OCI-LY1 (cell line): Measurements from ENCODE around the gene PCBP3.

Source experiments
- H2AFZ ChIP-seq: fragments of 200-600 bp; sonication (generic), shearing (Covaris generic); 2 replicates; pipeline ENCODE4 v1.6.0; 2014; ENCODE audit warnings: antibody characterized with exemption, mild to moderate bottlenecking, low read length
- H3F3A ChIP-seq: fragments of 200-600 bp; sonication (generic), shearing (Covaris generic); 2 replicates; pipeline ENCODE4 v1.6.0; 2014; ENCODE audit warnings: mild to moderate bottlenecking, antibody characterized with exemption, low read length, moderate library complexity; ENCODE audit not compliant: insufficient read depth
- H3K27ac ChIP-seq: fragments of 200-600 bp; sonication (generic); 2 replicates; pipeline ENCODE4 v1.5.1; 2014; ENCODE audit warnings: low read length, mixed run types, mild to moderate bottlenecking, low read depth; ENCODE audit not compliant: poor library complexity, severe bottlenecking
- H3K27me3 ChIP-seq: fragments of 200-600 bp; sonication (generic); 2 replicates; pipeline ENCODE4 v1.6.0; 2014; ENCODE audit warnings: antibody characterized with exemption, mild to moderate bottlenecking, low read length, moderate library complexity; ENCODE audit not compliant: insufficient read depth
- H3K36me3 ChIP-seq: fragments of 200-600 bp; sonication (generic); 2 replicates; pipeline ENCODE4 v1.6.1; 2014; ENCODE audit warnings: mild to moderate bottlenecking, antibody characterized with exemption, low read length, moderate library complexity, mixed read lengths; ENCODE audit not compliant: insufficient read depth
- H3K4me1 ChIP-seq: fragments of 200-600 bp; sonication (generic); 2 replicates; pipeline ENCODE4 v1.5.1; 2014; ENCODE audit warnings: mild to moderate bottlenecking, low read length, moderate library complexity; ENCODE audit not compliant: insufficient read depth, severe bottlenecking
- H3K4me2 ChIP-seq: fragments of 200-600 bp; sonication (generic), shearing (Covaris generic); 2 replicates; pipeline ENCODE4 v1.6.1; 2014; ENCODE audit warnings: low read length
- H3K4me3 ChIP-seq: fragments of 200-600 bp; sonication (generic); 2 replicates; pipeline ENCODE4 v1.5.1; 2014; ENCODE audit warnings: low read length, low read depth, mild to moderate bottlenecking, mixed read lengths; ENCODE audit not compliant: poor library complexity, severe bottlenecking
- H3K79me2 ChIP-seq: fragments of 200-600 bp; shearing (Covaris generic); 2 replicates; pipeline ENCODE4 v1.6.1; 2016; ENCODE audit warnings: mixed run types, low read length, mixed read lengths; ENCODE audit not compliant: insufficient read depth
- H3K9ac ChIP-seq: fragments of 200-600 bp; sonication (generic), shearing (Covaris generic); 2 replicates; pipeline ENCODE4 v1.6.1; 2014; ENCODE audit warnings: mild to moderate bottlenecking, low read length, mixed read lengths
- H3K9me2 ChIP-seq: fragments of 200-600 bp; sonication (generic), shearing (Covaris generic); 2 replicates; pipeline ENCODE4 v1.6.1; 2014; ENCODE audit warnings: low read depth, mild to moderate bottlenecking, low read length, mixed read lengths
- H3K9me3 ChIP-seq: fragments of 200-600 bp; shearing (Covaris generic); 2 replicates; pipeline ENCODE4 v1.6.1; 2014; ENCODE audit warnings: low read length, mixed read lengths
- H4K20me1 ChIP-seq: fragments of 200-600 bp; sonication (generic), shearing (Covaris generic); 2 replicates; pipeline ENCODE4 v1.6.0; 2016; ENCODE audit warnings: mild to moderate bottlenecking, low read length; ENCODE audit not compliant: insufficient read depth
- CTCF ChIP-seq: fragments of 200-600 bp; sonication (generic), shearing (Covaris generic); IDR thresholded peaks from 2 replicates; pipeline ENCODE4 v1.5.1; 2017; ENCODE audit warnings: mild to moderate bottlenecking, antibody characterized with exemption, low read length, moderate library complexity, mixed read lengths
- EZH2 ChIP-seq: fragments of 200-600 bp; sonication (generic), shearing (Covaris generic); IDR thresholded peaks from 2 replicates; pipeline ENCODE4 v1.8.0; 2017; ENCODE audit warnings: borderline replicate concordance, mixed run types, mild to moderate bottlenecking, antibody characterized with exemption, low read length, moderate library complexity, mixed read lengths

PCBP3 gene

GRCh38 chr21:45899317-45900033 lies 255.9 kb downstream of the PCBP3 start:
- no peak for TF ChIP-seq CTCF
- no peak for TF ChIP-seq EZH2
- H3K4me1 ChIP-seq: no peaks in the 10 kb centered on the region
- no peaks in the 10 kb centered on the region for H3K9me3 ChIP-seq
- H3K79me2 ChIP-seq: no peaks in the 10 kb centered on the region
- no peak overlapping the region for H3K27ac ChIP-seq
- no peak overlapping the region for H3K4me2 ChIP-seq
- H3K27me3 ChIP-seq: no peaks in the 10 kb centered on the region
- no peaks in the 10 kb centered on the region for H3K36me3 ChIP-seq
- no peaks in the 10 kb centered on the region for H3F3A ChIP-seq
- H4K20me1 ChIP-seq: no peaks in the 10 kb centered on the region
- H3K9ac ChIP-seq: no peak overlapping the region
- H2AFZ ChIP-seq: no peak overlapping the region
- H3K4me3 ChIP-seq: no peak overlapping the region
- no peaks in the 10 kb centered on the region for H3K9me2 ChIP-seq

GRCh38 chr21:45900034-45900868 lies 256.7 kb downstream of the PCBP3 start:
- Histone ChIP-seq H3K9me3 (no peaks in the 10 kb centered on the region), H3K9me2 (no peaks in the 10 kb centered on the region), H3K4me2 (no peak overlapping the region), H3K36me3 (no peaks in the 10 kb centered on the region), H3K27me3 (no peaks in the 10 kb centered on the region), H4K20me1 (no peaks in the 10 kb centered on the region), H3K79me2 (no peaks in the 10 kb centered on the region), H3F3A (no peaks in the 10 kb centered on the region), H2AFZ (no peak overlapping the region), H3K9ac (no peak overlapping the region), H3K27ac (no peak overlapping the region), H3K4me1 (no peaks in the 10 kb centered on the region), H3K4me3 (no peak overlapping the region)
- TF ChIP-seq CTCF: no peak
- no peak for TF ChIP-seq EZH2

GRCh38 chr21:45901061-45901690 lies 257.7 kb downstream of the PCBP3 start:
- H3K9ac ChIP-seq: no peak overlapping the region
- H3F3A ChIP-seq: no peaks in the 10 kb centered on the region
- no peaks in the 10 kb centered on the region for H3K27me3 ChIP-seq
- H3K4me3 ChIP-seq: no peak overlapping the region
- H3K9me3 ChIP-seq: no peaks in the 10 kb centered on the region
- no peak overlapping the region for H3K27ac ChIP-seq
- no peaks in the 10 kb centered on the region for H3K36me3 ChIP-seq
- no peaks in the 10 kb centered on the region for H3K79me2 ChIP-seq
- no peaks in the 10 kb centered on the region for H3K4me1 ChIP-seq
- H4K20me1 ChIP-seq: no peaks in the 10 kb centered on the region
- H3K9me2 ChIP-seq: no peaks in the 10 kb centered on the region
- no peak overlapping the region for H2AFZ ChIP-seq
- TF ChIP-seq EZH2 (no peak), CTCF (no peak)
- no peak overlapping the region for H3K4me2 ChIP-seq
